Erythroblast (primary cell): ENCODE results near the gene CMKLR1.

Experiments
- DNase-seq, 2 experiments: peaks; one replicate each; lab custom pipeline; 2025; lab: John Stamatoyannopoulos, UW
- GATA1 ChIP-seq: IDR thresholded peaks from 2 replicates; pipeline ENCODE4 v1.6.1; 2011; ENCODE audit warnings: low read depth, mild to moderate bottlenecking, control low read depth, low read length, moderate library complexity
- POLR2A ChIP-seq: IDR thresholded peaks from 2 replicates; pipeline ENCODE4 v1.6.1; 2011; ENCODE audit warnings: mild to moderate bottlenecking, low read length

Gene CMKLR1

GRCh38 chr12:108299980-108300696 is 39.0 kb downstream of the CMKLR1 start:
- DNase-seq = no peak
- TF ChIP-seq POLR2A = no peak
- TF ChIP-seq GATA1 = no peak

DNA sequence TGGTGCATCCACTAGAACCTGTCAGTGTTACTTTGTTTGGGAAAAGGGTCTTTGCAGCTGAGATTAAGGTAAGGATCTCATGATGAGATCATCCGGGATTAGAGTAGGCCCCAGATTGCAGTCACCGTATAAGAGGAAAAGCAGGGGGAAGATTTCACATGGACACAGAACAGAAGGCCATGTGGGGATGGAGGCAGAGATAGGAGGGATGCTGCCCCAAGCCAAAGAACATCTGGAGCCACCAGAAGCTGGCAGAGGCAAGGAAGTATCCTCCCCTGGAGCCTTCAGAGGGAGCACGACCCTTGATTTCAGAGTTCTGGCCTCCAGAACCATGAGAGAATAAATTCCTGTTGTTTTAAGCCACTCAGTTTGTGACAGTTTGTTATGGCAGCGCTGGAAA is 39.6 kb downstream of the CMKLR1 start:
- no peak for TF ChIP-seq POLR2A
- TF ChIP-seq GATA1 = no peak
- DNase-seq = no peak

GRCh38 chr12:108298761-108299275 is 40.3 kb downstream of the CMKLR1 start:
- DNase-seq = no peak
- TF ChIP-seq GATA1 (no peak), POLR2A (no peak)

DNA sequence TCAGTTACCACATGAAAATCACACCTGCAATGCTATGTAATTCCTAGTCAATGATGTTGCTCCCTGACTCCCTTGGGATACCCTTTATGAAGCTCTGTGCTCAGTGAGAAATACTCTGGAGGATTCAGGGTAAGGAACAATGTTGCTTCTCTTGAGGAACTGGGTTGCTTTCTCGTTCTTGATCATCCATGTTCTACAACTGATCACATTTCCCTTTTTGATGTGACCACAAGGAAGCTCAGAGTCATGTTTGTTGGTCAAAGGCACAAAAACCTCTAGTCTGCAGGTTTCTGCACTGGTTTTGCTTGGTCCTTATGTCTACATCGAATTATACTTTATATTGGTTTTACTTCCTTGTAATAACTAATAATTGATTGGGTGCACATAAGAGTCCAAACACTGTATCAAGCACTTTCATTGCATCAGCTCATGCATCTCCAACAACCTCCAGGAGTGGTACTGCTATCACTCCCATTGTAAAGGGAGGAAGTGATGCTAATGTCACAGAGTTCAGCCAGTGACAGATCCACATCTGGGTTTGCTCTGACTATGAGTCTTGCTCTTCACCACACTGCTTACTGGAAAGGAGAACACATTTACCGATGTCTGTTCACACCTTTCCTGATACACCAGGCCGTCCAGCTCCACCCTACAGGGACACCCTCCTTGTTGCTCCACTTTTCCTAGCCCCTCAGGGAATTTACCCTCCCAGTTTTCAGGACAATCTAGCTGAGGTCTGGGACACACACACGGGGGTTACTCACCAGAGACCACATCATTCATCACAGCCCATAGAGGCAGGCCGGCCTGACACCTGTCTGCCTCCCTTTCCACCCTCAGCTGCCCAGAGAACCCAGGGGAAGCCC is 41.0 kb downstream of the CMKLR1 start:
- no peak for DNase-seq
- TF ChIP-seq GATA1 = no peak
- no peak for TF ChIP-seq POLR2A

GRCh38 chr12:108297424-108297823 is 41.7 kb downstream of the CMKLR1 start:
- no peak for DNase-seq
- TF ChIP-seq POLR2A (no peak), GATA1 (no peak)

DNA sequence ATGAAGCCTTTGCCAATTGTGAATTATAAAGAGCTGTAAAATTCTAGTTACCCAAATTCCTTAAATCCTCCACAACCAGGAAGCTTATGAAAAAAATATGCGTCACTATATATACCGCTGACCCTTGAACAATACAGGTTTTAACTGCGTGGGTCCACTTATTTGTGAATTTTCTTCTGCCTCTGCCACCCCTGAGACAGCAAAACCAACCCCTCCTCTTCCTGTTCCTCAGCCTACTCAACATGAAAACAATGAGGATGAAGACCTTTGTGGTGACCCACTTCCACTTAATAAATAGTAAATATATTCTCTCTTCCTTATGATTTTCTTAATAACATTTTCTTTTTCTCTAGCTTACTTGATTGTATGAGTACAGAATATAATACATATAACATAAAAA is 42.2 kb downstream of the CMKLR1 start:
- DNase-seq = no peak
- TF ChIP-seq POLR2A = no peak
- no peak for TF ChIP-seq GATA1

DNA sequence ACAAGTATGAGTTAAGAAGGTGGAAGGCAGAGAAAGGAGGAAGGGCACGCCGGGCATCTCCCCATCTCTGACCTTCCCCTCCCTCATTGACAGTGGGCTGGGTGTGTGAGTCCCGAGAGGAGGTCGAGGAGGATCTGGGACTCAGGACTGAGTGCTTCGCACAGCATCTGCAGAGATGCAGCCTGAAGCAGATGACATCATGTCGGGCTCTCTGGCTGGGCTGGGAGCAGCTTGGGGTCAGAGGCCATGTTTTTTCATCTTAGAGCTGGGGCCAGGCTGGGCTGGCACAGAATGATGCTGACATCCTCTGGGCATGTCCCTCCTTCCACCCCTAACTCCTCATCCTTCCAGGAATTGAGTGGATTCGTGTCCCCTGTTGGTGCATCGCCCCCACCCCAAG is 43.5 kb downstream of the CMKLR1 start:
- no peak for DNase-seq
- TF ChIP-seq GATA1 (no peak), POLR2A (no peak)

GRCh38 chr12:108289350-108290161 is 49.6 kb downstream of the CMKLR1 start:
- TF ChIP-seq POLR2A = no peak
- no peak for TF ChIP-seq GATA1
- no peak for DNase-seq

GRCh38 chr12:108287227-108287626 is 51.9 kb downstream of the CMKLR1 start:
- TF ChIP-seq POLR2A (no peak), GATA1 (no peak)
- DNase-seq = no peak

DNA sequence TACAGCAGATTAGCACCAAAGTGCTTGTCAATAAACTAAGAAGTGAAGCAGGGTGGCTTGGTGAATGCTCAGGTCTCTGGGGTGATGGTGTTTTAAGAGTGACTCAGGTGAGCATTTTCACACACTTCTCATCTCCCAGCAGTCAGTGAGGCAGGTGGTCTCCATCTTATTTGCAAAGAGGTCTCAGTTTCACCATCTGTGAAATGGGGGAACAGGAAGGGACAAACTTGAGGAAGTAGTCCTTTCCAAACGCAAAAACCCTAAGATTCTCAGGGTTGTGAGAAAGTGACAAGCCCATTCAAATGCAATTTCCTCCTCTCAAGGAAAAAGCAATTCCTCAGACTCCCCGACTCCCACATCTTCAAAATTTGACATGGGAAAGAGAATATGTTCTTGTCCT is 54.1 kb downstream of the CMKLR1 start:
- TF ChIP-seq POLR2A (no peak), GATA1 (no peak)
- DNase-seq = no peak

DNA sequence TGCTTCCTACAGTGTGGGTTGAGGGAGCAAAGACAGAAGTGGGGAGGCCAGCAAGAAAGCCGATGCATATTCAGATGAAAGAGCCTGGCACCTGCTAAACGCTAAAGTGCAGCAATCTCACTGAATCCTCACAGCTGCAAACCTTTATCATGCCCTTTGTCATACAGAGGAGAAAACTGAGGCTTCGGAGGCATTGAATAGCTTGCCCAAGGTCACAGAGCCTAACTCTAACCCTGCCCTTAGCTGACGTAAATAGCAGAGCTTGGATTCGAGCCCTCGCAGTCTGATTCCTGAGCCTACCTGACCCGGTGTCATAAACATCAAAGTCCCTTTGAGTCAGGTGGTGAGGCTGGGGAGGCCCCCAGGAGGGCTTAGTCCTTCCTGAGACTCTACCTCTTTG is 54.9 kb downstream of the CMKLR1 start:
- no peak for DNase-seq
- TF ChIP-seq GATA1 (no peak), POLR2A (no peak)

DNA sequence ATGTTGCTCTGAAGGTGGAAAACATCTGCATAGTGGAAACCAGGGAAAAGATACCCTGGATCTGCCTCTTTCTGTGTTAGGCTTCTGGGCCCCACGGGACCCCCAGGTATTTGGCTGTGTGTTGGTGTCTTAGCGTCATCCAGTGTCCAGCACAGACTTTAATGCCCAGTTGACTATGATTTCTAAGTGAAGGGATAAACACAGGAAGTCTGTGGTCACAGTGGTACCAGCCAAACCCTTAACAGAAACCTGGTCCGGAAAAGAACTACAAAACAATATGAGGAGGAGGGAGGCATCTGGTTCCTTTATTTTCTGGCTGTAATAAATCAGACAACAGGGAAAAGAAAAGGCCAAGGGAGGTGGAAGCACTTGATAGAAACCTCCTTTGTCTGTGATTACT is 56.4 kb downstream of the CMKLR1 start:
- no peak for DNase-seq
- no peak for TF ChIP-seq GATA1

- TF ChIP-seq POLR2A (no peak), GATA1 (no peak)
Measured at GRCh38 chr12:108282160-108282559, 57.0 kb downstream of the CMKLR1 start.

GRCh38 chr12:108277613-108278012 is 61.5 kb downstream of the CMKLR1 start:
- DNase-seq = no peak
- TF ChIP-seq POLR2A = no peak
- TF ChIP-seq GATA1 = no peak

More at GRCh38 chr12:108282160-108282559, 57.0 kb downstream of the CMKLR1 start:
- DNase-seq = no peak
